Peyer's patch (tissue), 4 donors: ENCODE results near the gene WLS. TPM values are rescaled to one million over a fixed set of nuclear protein-coding genes. Genes with fewer than 3 reads are reported as not detected.

Source experiments
- DNase-seq, 3 donors: peaks; one replicate each; pipeline ENCODE4 v3.0.0-alpha.2; 2017 to 2019
- H3K27ac ChIP-seq, 4 donors: fragments of 200-600 bp; sonication (generic); one replicate each; pipeline ENCODE4 v1.5.1; 2016 to 2019
- H3K27me3 ChIP-seq, 2 donors: fragments of 200-600 bp; sonication (generic); one replicate each; pipeline ENCODE4 v1.5.1; 2019
- H3K36me3 ChIP-seq, 3 donors: fragments of 200-600 bp; sonication (generic); one replicate each; pipeline ENCODE4 v1.5.1; 2016 to 2019
- H3K4me1 ChIP-seq, 4 donors: fragments of 200-600 bp; sonication (generic); one replicate each; pipeline ENCODE4 v1.5.1; 2016 to 2019
- H3K4me3 ChIP-seq, 4 donors: fragments of 200-600 bp; sonication (generic); 1 replicate in 3 of 4; 2 replicates in 1 of 4; pipeline ENCODE4 v1.5.1; 2016 to 2019; ENCODE audit warnings: mild to moderate bottlenecking in 1 of 4
- H3K9me3 ChIP-seq, 4 donors: fragments of 200-600 bp; sonication (generic); one replicate each; pipeline ENCODE4 v1.5.1; 2016 to 2019; ENCODE audit warnings: mild to moderate bottlenecking in 1 of 4
- CTCF ChIP-seq, 6 experiments: fragments of 450-650 bp in 4 of 6; fragments of 200-600 bp in 2 of 6; sonication (generic) in 1 of 6; IDR thresholded peaks; one replicate each; pipeline ENCODE4 v1.5.1; 2017 to 2019; ENCODE audit warnings: antibody characterized with exemption in 6 of 6, mild to moderate bottlenecking in 3 of 6, moderate library complexity in 1 of 6
- POLR2A ChIP-seq, 2 donors: fragments of 450-650 bp; IDR thresholded peaks; one replicate each; pipeline ENCODE4 v1.5.1; 2017; ENCODE audit warnings: antibody characterized with exemption in 2 of 2, mild to moderate bottlenecking in 2 of 2, moderate library complexity in 2 of 2
- total RNA-seq, 4 donors: library from RNA; depleted of rRNA; stranded (reverse); fragments of >200 nt; gene quantifications; one replicate each; pipeline ENCODE4 v1.1.0, GENCODE V29; 2016

The WLS gene
- total RNA-seq, 4 donors from 2014 or later = 46.1 to 140 (median 73.8) TPM

GRCh38 chr1:68141071-68142021 lies 91.0 kb downstream of the WLS start:
- H3K9me3 ChIP-seq = no peaks in the 10 kb centered on the region
- no peak overlapping the region for H3K4me3 ChIP-seq
- no peaks in the 10 kb centered on the region for H3K27me3 ChIP-seq
- TF ChIP-seq POLR2A (IDR thresholded peaks at IDR 0.05) = no peak
- TF ChIP-seq CTCF (IDR thresholded peaks at IDR 0.05) = no peak
- H3K4me1 ChIP-seq = peaks cover 0 to 19% (median 0%) of the 10 kb centered on the region in 4 donors
- H3K36me3 ChIP-seq = peaks cover 0 to 1% (median 0%) of the 10 kb centered on the region in 3 donors
- no peak for DNase-seq
- peak overlapping the region in 1 of 4 donors; percentile 55 for H3K27ac ChIP-seq

GRCh38 chr1:68140536-68140935 lies 91.8 kb downstream of the WLS start:
- Histone ChIP-seq H3K4me3 (no peak overlapping the region), H3K27me3 (no peaks in the 10 kb centered on the region), H3K9me3 (no peaks in the 10 kb centered on the region), H3K36me3 (no peaks in the 10 kb centered on the region), H3K27ac (peak overlapping the region in 1 of 4 donors; percentile 55), H3K4me1 (peaks cover 0 to 12% (median 0%) of the 10 kb centered on the region in 4 donors)
- TF ChIP-seq POLR2A (IDR thresholded peaks at IDR 0.05) = no peak
- TF ChIP-seq CTCF (IDR thresholded peaks at IDR 0.05) = no peak
- DNase-seq = no peak

- Histone ChIP-seq H3K27ac (no peak overlapping the region), H3K27me3 (no peaks in the 10 kb centered on the region), H3K4me3 (no peak overlapping the region), H3K4me1 (peaks cover 0 to 2% (median 0%) of the 10 kb centered on the region in 4 donors), H3K36me3 (peaks cover 0 to 23% (median 0%) of the 10 kb centered on the region in 3 donors), H3K9me3 (no peaks in the 10 kb centered on the region)
- DNase-seq = no peak
- TF ChIP-seq CTCF (IDR thresholded peaks at IDR 0.05) (no peak), POLR2A (IDR thresholded peaks at IDR 0.05) (no peak)
These were observed 96.1 kb downstream of the WLS start for GRCh38 chr1:68136187-68136586.

GRCh38 chr1:68132426-68133130 lies 99.7 kb downstream of the WLS start:
- Histone ChIP-seq H3K4me3 (no peak overlapping the region), H3K27ac (no peak overlapping the region), H3K9me3 (no peaks in the 10 kb centered on the region), H3K36me3 (peaks cover 0 to 27% (median 0%) of the 10 kb centered on the region in 3 donors), H3K27me3 (no peaks in the 10 kb centered on the region), H3K4me1 (no peaks in the 10 kb centered on the region)
- TF ChIP-seq POLR2A (IDR thresholded peaks at IDR 0.05) = no peak
- no peak for TF ChIP-seq CTCF (IDR thresholded peaks at IDR 0.05)
- DNase-seq = no peak

GRCh38 chr1:68131261-68131660 lies 101.1 kb downstream of the WLS start:
- Histone ChIP-seq H3K9me3 (no peaks in the 10 kb centered on the region), H3K4me3 (no peak overlapping the region), H3K27me3 (no peaks in the 10 kb centered on the region), H3K4me1 (no peaks in the 10 kb centered on the region), H3K27ac (no peak overlapping the region), H3K36me3 (peaks cover 0 to 28% (median 0%) of the 10 kb centered on the region in 3 donors)
- no peak for DNase-seq
- TF ChIP-seq CTCF (IDR thresholded peaks at IDR 0.05) = no peak
- TF ChIP-seq POLR2A (IDR thresholded peaks at IDR 0.05) = no peak
